Colonic mucosa (tissue), 4 donors: Measurements from ENCODE around the gene AFAP1L2. TPM values are rescaled to one million over a fixed set of nuclear protein-coding genes. Genes with fewer than 3 reads are reported as not detected.

Experiments
- DNase-seq: peaks from one replicate; pipeline ENCODE4 v3.0.0-alpha.2; 2020
- H3K27ac ChIP-seq: fragments of 200-600 bp; one replicate; pipeline ENCODE4 v1.8.0; 2021
- H3K27me3 ChIP-seq: fragments of 200-600 bp; one replicate; pipeline ENCODE4 v1.8.0; 2021
- H3K36me3 ChIP-seq: fragments of 200-600 bp; one replicate; pipeline ENCODE4 v1.8.0; 2021
- H3K4me1 ChIP-seq: fragments of 200-600 bp; one replicate; pipeline ENCODE4 v1.8.0; 2021; ENCODE audit warnings: mild to moderate bottlenecking
- H3K4me3 ChIP-seq: fragments of 200-600 bp; one replicate; pipeline ENCODE4 v1.8.0; 2021
- H3K9ac ChIP-seq, 2 donors: one replicate each; pipeline ENCODE4 v1.7.0; 2013; ENCODE audit warnings: control low read depth in 2 of 2, low read depth in 2 of 2, low read length in 2 of 2
- H3K9me3 ChIP-seq: fragments of 200-600 bp; one replicate; pipeline ENCODE4 v1.8.0; 2021
- intact Hi-C: fragments of 100-400 bp; cut with DNase I; formaldehyde crosslinking; loops from one replicate; pipeline ENCODE4 v1.14.1; 2022
- total RNA-seq, 2 donors: library from RNA; stranded (reverse); fragmentation: NEBNext Ultra II Directional in 1 of 2; extraction: Animal tissue kit (Norgen Biotek cat#: 25700) in 1 of 2; gene quantifications; one replicate each; pipeline ENCODE4 v1.2.1, GENCODE V29; 2021
- TF ChIP-seq, protein P1 (sequence below): fragments of 200-600 bp; IDR thresholded peaks from one replicate; pipeline ENCODE4 v1.8.0; 2022; ENCODE audit warnings: antibody characterized with exemption, mild to moderate bottlenecking
- donor health status: healthy.
- donor health status: DM: no; HTN: no; CAD: no.
- donor health status: DM: no; HTN: no; CAD: no.

AFAP1L2 gene
- total RNA-seq, 2 donors from 2014 or later, result 7.9 to 13.7 TPM

DNA sequence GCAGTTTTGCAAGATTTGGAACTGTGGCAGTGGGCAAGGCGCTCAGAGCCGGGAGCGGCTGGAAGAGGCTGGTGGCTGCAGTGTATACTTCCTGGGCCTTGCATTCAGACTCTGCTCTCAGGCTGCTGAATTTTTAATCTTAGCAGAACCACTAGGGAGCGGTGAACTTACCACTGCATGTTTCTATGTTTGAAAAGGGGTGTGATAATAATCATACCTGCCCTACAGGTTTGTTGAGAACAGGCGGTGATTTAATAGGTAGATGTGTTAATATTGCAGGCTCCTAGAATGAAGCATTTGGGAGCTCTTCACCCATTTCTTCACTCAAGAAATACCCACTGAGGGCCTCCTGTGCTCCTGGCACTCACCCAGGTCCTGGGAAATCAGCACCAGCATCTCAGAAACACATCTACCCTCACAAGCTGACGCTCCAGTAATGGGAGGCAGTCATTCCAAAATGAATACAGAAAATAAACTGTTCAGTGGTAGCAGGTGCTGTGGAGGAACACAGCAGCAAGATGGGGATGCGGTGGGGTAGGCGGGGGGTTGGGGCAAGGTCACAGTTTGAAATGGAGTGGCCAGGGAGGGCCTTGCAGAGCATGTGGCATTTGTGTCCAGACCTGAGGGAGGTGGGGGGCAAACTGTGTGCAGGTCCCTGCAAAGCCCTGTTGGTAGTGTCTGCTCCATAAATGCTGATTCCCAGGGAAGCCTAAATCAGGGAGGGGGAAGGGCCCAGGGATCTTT is 124.2 kb downstream of the AFAP1L2 start:
- TF ChIP-seq, protein P1, sequence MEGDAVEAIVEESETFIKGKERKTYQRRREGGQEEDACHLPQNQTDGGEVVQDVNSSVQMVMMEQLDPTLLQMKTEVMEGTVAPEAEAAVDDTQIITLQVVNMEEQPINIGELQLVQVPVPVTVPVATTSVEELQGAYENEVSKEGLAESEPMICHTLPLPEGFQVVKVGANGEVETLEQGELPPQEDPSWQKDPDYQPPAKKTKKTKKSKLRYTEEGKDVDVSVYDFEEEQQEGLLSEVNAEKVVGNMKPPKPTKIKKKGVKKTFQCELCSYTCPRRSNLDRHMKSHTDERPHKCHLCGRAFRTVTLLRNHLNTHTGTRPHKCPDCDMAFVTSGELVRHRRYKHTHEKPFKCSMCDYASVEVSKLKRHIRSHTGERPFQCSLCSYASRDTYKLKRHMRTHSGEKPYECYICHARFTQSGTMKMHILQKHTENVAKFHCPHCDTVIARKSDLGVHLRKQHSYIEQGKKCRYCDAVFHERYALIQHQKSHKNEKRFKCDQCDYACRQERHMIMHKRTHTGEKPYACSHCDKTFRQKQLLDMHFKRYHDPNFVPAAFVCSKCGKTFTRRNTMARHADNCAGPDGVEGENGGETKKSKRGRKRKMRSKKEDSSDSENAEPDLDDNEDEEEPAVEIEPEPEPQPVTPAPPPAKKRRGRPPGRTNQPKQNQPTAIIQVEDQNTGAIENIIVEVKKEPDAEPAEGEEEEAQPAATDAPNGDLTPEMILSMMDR, result no peak
- H3K36me3 ChIP-seq, result no peaks in the 10 kb centered on the region
- intact Hi-C loops, result no loop called here

DNA sequence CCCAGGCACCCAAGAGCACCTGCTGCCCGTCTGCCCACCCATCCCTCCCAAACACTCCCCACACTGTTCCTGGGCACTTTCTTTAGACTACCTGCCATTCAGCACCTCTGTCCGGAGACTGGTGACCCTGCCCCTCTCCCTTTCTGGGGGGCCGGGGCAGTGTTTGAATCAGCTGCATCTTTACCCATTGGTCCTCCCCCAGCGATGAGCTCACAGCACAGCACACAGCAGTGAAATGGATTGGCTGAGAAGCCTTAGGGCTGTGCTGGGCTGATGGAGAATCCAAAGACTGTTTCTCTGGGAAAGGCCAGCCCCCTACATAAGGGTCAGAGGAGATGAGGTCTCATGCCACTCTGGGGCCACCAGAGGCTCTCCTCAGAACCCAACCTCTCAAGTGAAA is 125.0 kb downstream of the AFAP1L2 start:
- no peaks in the 10 kb centered on the region for H3K36me3 ChIP-seq
- no peaks in the 10 kb centered on the region for H3K9me3 ChIP-seq
- DNase-seq, result no peak
- H3K27me3 ChIP-seq, result peaks cover 7% of the 10 kb centered on the region
- TF ChIP-seq, protein P1, result no peak
- no peaks in the 10 kb centered on the region for H3K4me1 ChIP-seq
- intact Hi-C loops, result no loop called here
- H3K9ac ChIP-seq, result no peak overlapping the region
- H3K4me3 ChIP-seq, result no peak overlapping the region
- H3K27ac ChIP-seq, result no peak overlapping the region

More for the DNA sequence above, 124.2 kb downstream of the AFAP1L2 start:
- H3K4me3 ChIP-seq, result no peak overlapping the region
- H3K4me1 ChIP-seq, result no peaks in the 10 kb centered on the region
- H3K27ac ChIP-seq, result no peak overlapping the region
- H3K9me3 ChIP-seq, result no peaks in the 10 kb centered on the region
- no peak for DNase-seq
- peaks cover 7% of the 10 kb centered on the region for H3K27me3 ChIP-seq
- H3K9ac ChIP-seq, result no peak overlapping the region

DNA sequence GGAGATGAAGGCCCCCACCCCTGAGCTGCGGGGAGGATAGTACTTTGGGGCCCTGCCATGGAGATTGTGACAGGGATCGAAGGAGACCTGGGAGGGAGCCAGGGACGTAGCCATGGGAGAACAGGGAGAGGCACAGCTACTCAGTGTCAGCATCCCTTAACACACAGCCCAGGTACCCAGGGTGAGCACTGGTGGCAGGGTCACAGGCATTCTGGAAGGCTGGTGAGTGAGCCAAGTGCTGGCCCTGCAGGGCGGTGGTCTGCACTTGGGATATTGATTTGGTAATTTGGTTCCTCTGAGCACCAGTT is 125.5 kb downstream of the AFAP1L2 start:
- Histone ChIP-seq H3K27me3 (peaks cover 6% of the 10 kb centered on the region), H3K4me1 (no peaks in the 10 kb centered on the region), H3K36me3 (no peaks in the 10 kb centered on the region), H3K27ac (no peak overlapping the region), H3K4me3 (no peak overlapping the region), H3K9ac (no peak overlapping the region), H3K9me3 (no peaks in the 10 kb centered on the region)
- no peak for DNase-seq
- intact Hi-C loops, result no loop called here
- TF ChIP-seq, protein P1, result no peak

DNA sequence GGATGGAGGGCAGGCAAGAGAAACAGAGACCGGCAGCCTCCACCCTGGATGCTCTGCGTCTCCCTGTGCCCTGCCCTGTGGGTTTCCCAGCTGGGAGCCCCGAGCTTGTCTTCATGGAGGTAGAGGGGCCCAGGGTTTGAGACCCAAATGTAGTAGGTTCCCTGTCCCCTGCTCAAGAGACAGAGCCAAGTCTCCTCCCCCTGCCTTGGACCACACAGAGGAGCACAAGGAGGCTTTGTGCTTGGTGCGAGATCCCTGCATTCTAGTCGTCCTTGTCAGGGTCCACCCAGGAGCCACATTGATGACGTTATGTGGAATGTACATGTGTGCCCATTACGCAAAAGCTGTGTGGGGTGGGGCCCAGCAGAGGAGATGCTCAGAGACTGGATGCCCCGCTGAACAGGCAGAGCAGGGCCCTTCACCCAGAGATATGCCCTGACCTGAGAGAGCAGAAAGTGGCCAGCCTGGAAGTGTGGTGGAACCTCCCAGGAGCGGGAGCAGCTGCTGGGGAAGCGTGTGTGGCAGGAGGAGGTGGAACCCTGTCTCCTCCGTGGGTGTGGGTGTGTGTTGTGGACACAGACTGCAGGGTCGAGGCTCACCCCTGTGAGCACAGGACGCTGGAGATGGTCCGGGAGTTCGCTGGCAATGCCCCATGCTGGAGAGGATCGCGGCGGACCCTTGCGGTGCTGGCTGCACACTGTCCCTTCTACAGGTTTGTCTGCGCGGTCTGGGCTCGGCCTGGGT is 126.0 kb downstream of the AFAP1L2 start:
- no peak for DNase-seq
- H3K27ac ChIP-seq, result no peak overlapping the region
- no peaks in the 10 kb centered on the region for H3K36me3 ChIP-seq
- TF ChIP-seq, protein P1, result no peak
- peaks cover under 1% of the 10 kb centered on the region for H3K27me3 ChIP-seq
- no peak overlapping the region for H3K9ac ChIP-seq
- H3K9me3 ChIP-seq, result no peaks in the 10 kb centered on the region
- no peak overlapping the region for H3K4me3 ChIP-seq
- intact Hi-C loops, result no loop called here
- no peaks in the 10 kb centered on the region for H3K4me1 ChIP-seq

DNA sequence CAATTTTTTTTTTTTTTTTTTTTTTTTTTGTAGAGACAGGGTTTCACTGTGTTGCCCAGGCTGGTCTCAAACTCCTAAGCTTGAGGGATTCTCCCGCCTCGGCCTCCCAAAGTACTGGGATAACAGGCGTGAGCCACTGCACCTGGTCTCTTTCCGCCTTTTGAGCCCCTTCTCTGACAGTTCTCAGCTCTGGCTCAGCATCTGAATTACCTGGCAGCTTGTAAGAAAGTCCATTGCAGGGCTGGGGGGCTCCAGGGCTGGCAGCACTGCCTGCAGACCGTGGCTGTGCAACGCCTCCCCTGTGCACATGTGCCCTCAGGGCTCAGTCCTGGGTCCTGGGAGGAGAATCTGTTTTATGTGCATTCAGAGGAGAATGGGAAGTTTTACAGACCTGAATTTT is 127.6 kb downstream of the AFAP1L2 start:
- no peak overlapping the region for H3K27ac ChIP-seq
- DNase-seq, result no peak
- H3K9me3 ChIP-seq, result no peaks in the 10 kb centered on the region
- TF ChIP-seq, protein P1, result no peak
- H3K9ac ChIP-seq, result no peak overlapping the region
- H3K4me1 ChIP-seq, result no peaks in the 10 kb centered on the region
- H3K27me3 ChIP-seq, result no peaks in the 10 kb centered on the region
- H3K4me3 ChIP-seq, result no peak overlapping the region
- intact Hi-C loops, result no loop called here
- H3K36me3 ChIP-seq, result no peaks in the 10 kb centered on the region
